Measurements from ENCODE around the gene HOTAIR. TPM values are rescaled to one million over a fixed set of nuclear protein-coding genes. Genes with fewer than 3 reads are reported as not detected.

The HOTAIR gene
- total RNA-seq, 1 donor: not detected

DNA sequence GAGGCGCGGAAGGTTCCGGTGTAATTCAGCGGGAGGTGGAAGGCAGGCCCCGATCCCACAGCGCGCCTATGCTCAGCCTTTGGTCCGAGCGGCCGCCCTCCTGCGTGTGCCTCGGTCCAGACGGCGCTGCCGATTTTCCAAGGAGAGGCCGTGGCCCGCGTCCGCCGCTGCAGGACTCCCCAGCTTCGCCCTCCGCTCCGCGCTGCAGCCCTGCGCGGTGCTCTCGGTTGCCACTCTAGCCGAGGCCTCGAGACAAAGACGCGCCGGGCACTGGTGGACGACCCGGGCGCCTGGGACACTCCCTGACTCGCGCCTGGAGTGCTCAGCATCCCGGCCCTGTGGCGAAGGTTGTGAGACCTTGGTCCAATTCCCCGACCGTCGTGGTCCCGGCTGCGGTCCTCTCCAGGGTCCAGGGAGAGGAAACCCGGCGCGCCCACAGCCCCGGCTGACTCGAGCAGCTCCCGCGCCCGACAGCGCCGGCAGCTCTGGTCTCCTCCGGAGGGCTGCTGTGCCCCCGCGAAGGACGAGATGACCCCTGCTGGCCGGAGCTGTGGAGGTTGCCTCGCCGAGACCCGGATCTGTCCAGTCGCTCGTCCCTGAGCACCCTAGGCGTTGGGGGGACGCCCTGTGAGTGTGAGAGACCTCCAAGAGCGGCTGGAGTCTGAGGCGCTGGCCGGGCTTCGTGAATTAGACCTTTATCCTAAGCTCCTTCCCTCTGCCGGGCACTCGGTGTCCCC, 13.6 kb downstream of the HOTAIR start:
- TF ChIP-seq CTCF (IDR thresholded peaks at IDR 0.05; ENCODE audit: insufficient read depth, low read length): no peak
- no peak overlapping the region for H3K4me3 ChIP-seq (ENCODE audit: low read depth, low read length)
- no peak for DNase-seq (ENCODE audit: low read depth)

- no peak for TF ChIP-seq CTCF (IDR thresholded peaks at IDR 0.05; ENCODE audit: insufficient read depth, low read length)
- H3K4me3 ChIP-seq (ENCODE audit: low read depth, low read length): no peak overlapping the region
- DNase-seq (ENCODE audit: low read depth): no peak
These were observed 14.3 kb downstream of the HOTAIR start for GRCh38 chr12:53960187-53961024.

GRCh38 chr12:53959314-53959713, 15.4 kb downstream of the HOTAIR start:
- H3K4me3 ChIP-seq (ENCODE audit: low read depth, low read length): no peak overlapping the region
- no peak for DNase-seq (ENCODE audit: low read depth)
- no peak for TF ChIP-seq CTCF (IDR thresholded peaks at IDR 0.05; ENCODE audit: insufficient read depth, low read length)

DNA sequence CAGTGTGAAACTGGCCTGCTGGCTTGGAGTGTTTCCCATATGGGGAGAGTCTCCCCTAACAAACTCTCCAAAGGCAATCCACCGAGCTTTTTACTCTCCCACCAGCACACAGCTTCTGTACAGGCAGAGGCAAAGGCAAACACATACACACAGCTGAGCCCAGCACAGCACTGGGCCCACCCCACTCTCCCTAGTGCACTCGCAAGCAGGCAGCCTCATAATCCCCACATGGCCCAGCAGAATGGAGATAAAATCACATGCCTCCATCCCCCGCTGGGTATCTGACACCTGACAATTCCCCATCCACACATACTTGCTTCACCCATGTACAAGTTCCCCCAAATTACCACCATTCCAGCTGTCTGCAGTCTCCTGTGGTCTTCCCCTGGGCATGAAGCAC, 16.6 kb downstream of the HOTAIR start:
- no peak for TF ChIP-seq CTCF (IDR thresholded peaks at IDR 0.05; ENCODE audit: insufficient read depth, low read length)
- DNase-seq (ENCODE audit: low read depth): no peak
- no peak overlapping the region for H3K4me3 ChIP-seq (ENCODE audit: low read depth, low read length)

DNA sequence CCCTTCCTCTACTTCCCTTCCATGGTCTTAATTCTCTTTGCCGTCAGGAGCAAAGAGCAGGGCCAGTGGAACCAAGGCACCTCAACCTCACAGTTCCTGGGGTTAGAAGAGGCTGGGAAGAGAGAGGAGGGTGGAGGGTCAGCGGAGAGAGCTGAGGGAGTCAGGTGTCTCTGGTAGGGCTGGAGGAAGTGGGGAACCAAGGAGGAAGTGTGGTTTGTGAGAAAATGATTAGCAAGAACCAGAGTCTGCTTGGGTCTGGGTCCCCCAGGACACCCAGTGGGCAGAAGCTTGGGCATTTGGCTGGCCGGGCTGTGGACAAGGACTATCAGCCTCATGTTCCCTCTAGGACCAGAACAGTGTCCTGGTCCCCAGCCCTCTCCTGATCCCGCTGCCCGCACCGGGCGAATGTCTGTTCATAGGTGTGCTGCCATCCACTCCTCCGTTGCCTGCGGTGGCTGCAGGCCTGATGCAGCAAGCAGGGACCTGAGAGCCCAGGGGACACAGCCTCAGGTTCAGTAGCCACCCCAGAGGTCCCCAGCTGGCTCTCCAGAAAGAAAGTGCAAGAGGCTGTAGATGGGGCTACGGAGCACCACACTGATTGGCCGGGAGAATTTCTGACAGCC, 17.7 kb downstream of the HOTAIR start:
- no peak for DNase-seq (ENCODE audit: low read depth)
- no peak overlapping the region for H3K4me3 ChIP-seq (ENCODE audit: low read depth, low read length)
- no peak for TF ChIP-seq CTCF (IDR thresholded peaks at IDR 0.05; ENCODE audit: insufficient read depth, low read length)

DNA sequence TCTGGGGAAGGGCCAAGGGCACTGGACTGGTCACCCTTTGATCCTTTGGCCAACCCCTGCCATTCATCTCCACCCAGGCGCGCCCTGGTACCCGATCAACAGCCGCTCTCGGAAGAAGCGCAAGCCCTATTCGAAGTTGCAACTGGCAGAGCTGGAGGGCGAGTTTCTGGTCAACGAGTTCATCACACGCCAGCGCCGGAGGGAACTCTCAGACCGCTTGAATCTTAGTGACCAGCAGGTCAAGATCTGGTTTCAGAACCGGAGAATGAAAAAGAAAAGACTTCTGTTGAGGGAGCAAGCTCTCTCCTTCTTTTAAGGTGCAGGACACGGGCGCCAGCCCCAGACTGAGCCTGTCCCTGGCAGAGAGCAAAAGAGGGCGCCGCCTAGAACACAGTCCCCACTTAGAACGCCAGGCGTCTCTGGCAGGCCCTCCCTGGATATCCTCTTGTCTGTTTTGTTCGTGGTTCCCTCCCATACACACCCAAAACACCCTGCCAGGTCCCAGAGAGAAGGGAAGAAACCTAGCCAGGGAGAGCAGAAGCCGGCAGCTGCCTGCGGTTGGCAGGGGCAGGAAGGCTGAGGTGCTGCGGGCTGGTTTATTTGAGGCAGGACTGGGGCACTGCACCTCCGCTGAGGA, 18.4 kb downstream of the HOTAIR start:
- no peak for DNase-seq (ENCODE audit: low read depth)
- no peak for TF ChIP-seq CTCF (IDR thresholded peaks at IDR 0.05; ENCODE audit: insufficient read depth, low read length)

More for the DNA sequence above, 18.4 kb downstream of the HOTAIR start:
- H3K4me3 ChIP-seq (ENCODE audit: low read depth, low read length): no peak overlapping the region
